Peyer's patch (tissue), 4 donors: Measurements from ENCODE around the gene USP17L28.

Experiments
- POLR2A ChIP-seq, 2 donors: fragments of 450-650 bp; IDR thresholded peaks; one replicate each; pipeline ENCODE4 v1.5.1; 2017; ENCODE audit warnings: antibody characterized with exemption in 2 of 2, mild to moderate bottlenecking in 2 of 2, moderate library complexity in 2 of 2
- TF ChIP-seq, protein P1 (sequence below), 6 experiments: fragments of 450-650 bp in 4 of 6; fragments of 200-600 bp in 2 of 6; sonication (generic) in 1 of 6; IDR thresholded peaks; one replicate each; pipeline ENCODE4 v1.5.1; 2017 to 2019; ENCODE audit warnings: antibody characterized with exemption in 6 of 6, mild to moderate bottlenecking in 3 of 6, moderate library complexity in 1 of 6

DNA sequence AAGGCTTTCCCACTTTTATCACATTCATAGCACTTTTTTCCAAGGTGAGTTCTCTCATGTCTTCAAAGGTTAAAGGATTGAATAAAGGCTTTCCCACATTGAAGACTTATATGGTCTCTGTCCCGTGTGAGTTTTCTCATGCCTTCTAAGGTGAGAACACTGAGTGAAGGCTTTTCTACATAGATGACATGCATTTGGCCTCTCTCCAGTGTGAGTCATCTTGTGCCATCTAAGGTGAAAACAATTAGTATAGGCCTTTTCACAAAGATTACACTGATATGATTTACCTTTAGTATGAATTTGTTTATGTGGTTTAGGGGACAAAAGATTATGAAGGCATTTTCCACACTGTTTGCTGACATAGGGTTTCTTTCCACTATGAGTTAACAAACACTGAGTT is 35.4 kb downstream of the USP17L28 start:
- TF ChIP-seq, protein P1, sequence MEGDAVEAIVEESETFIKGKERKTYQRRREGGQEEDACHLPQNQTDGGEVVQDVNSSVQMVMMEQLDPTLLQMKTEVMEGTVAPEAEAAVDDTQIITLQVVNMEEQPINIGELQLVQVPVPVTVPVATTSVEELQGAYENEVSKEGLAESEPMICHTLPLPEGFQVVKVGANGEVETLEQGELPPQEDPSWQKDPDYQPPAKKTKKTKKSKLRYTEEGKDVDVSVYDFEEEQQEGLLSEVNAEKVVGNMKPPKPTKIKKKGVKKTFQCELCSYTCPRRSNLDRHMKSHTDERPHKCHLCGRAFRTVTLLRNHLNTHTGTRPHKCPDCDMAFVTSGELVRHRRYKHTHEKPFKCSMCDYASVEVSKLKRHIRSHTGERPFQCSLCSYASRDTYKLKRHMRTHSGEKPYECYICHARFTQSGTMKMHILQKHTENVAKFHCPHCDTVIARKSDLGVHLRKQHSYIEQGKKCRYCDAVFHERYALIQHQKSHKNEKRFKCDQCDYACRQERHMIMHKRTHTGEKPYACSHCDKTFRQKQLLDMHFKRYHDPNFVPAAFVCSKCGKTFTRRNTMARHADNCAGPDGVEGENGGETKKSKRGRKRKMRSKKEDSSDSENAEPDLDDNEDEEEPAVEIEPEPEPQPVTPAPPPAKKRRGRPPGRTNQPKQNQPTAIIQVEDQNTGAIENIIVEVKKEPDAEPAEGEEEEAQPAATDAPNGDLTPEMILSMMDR (IDR thresholded peaks at IDR 0.05), result no peak
- no peak for TF ChIP-seq POLR2A (IDR thresholded peaks at IDR 0.05)
